PC-9 (cell line): ENCODE data around the gene PRPS1.

ENCODE experiments used
- EZH2 ChIP-seq: fragments of 200-600 bp; sonication (generic); IDR thresholded peaks from 2 replicates; pipeline ENCODE4 v1.8.0; 2017; ENCODE audit warnings: antibody characterized with exemption, low read depth
- TF ChIP-seq, protein P1 (sequence below): fragments of 200-600 bp; sonication (generic); conservative IDR thresholded peaks from 2 replicates; pipeline ENCODE4 v1.6.1; 2017; ENCODE audit warnings: mixed run types, antibody characterized with exemption, mild to moderate bottlenecking, moderate library complexity

DNA sequence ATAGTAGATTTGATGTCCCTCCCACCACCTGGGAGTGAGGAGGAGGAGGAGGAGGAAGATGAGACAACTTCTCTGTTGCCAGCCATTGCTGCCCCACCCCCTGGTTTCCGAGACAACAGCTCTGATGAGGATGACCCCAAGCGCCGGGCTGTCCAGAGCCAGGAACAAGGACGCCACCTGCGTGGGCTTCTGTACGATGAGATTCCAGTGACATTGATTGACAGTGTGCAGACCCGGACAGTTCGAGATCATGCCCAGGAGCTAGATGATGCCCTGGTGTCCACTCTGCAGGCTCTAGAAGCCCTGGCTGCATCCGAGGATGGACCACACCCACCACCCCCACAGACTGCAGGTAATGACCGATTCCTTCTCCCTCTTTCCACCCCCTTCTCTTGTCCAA, 30.5 kb upstream of the PRPS1 start:
- TF ChIP-seq, protein P1, sequence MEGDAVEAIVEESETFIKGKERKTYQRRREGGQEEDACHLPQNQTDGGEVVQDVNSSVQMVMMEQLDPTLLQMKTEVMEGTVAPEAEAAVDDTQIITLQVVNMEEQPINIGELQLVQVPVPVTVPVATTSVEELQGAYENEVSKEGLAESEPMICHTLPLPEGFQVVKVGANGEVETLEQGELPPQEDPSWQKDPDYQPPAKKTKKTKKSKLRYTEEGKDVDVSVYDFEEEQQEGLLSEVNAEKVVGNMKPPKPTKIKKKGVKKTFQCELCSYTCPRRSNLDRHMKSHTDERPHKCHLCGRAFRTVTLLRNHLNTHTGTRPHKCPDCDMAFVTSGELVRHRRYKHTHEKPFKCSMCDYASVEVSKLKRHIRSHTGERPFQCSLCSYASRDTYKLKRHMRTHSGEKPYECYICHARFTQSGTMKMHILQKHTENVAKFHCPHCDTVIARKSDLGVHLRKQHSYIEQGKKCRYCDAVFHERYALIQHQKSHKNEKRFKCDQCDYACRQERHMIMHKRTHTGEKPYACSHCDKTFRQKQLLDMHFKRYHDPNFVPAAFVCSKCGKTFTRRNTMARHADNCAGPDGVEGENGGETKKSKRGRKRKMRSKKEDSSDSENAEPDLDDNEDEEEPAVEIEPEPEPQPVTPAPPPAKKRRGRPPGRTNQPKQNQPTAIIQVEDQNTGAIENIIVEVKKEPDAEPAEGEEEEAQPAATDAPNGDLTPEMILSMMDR, result no peak
- TF ChIP-seq EZH2, result no peak
